COLO668 (cell line): ENCODE results near the gene SAPCD2.
"Not testable (repeated sequence)": the region's sequence is repeated elsewhere in the genome, so short reads cannot be mapped to it uniquely, and the experiment has no call there.

Source experiments
- DNase-seq: peaks from one replicate; lab custom pipeline; 2025; ENCODE audit not compliant: unreplicated experiment; lab: John Stamatoyannopoulos, UW

The SAPCD2 gene

GRCh38 chr9:137070201-137070905 is at the start of gene SAPCD2:
Gene SAPCD2, minus strand, starts transcription at chr9:137070557. Its CDS starts 97 bp downstream, at chr9:137070460.
- peak; percentile 96 for DNase-seq

GRCh38 chr9:137118092-137118603 is 47.8 kb upstream of the SAPCD2 start:
- not testable (repeated sequence) for DNase-seq

GRCh38 chr9:137117269-137117731 is 46.9 kb upstream of the SAPCD2 start:
- DNase-seq: no peak

- no peak for DNase-seq
Observed at GRCh38 chr9:137116728-137117127, 46.4 kb upstream of the SAPCD2 start.

GRCh38 chr9:137116027-137116507 is 45.7 kb upstream of the SAPCD2 start:
- no peak for DNase-seq

- no peak for DNase-seq
Observed at GRCh38 chr9:137115394-137116026, 45.2 kb upstream of the SAPCD2 start.

- DNase-seq: peak; percentile 82
Observed at GRCh38 chr9:137114613-137115393, 44.4 kb upstream of the SAPCD2 start, which contains the start of gene DPP7. Gene DPP7, minus strand, starts transcription at chr9:137114733. Its CDS starts 20 bp downstream, at chr9:137114713.

- DNase-seq: no peak
Observed at GRCh38 chr9:137114220-137114612, 43.9 kb upstream of the SAPCD2 start.

- DNase-seq: peak; percentile 10
Observed at GRCh38 chr9:137113385-137114159, 43.2 kb upstream of the SAPCD2 start.

- DNase-seq: peak; percentile 10
Observed at GRCh38 chr9:137112564-137113384, 42.4 kb upstream of the SAPCD2 start.

GRCh38 chr9:137111788-137112563 is 41.6 kb upstream of the SAPCD2 start:
- DNase-seq: no peak

- DNase-seq: no peak
Observed at GRCh38 chr9:137110911-137111787, 40.8 kb upstream of the SAPCD2 start.

- no peak for DNase-seq
Observed at GRCh38 chr9:137110147-137110910, 40.0 kb upstream of the SAPCD2 start.

GRCh38 chr9:137109250-137110146 is 39.1 kb upstream of the SAPCD2 start:
- DNase-seq: no peak

- no peak for DNase-seq
Observed at GRCh38 chr9:137108608-137109249, 38.4 kb upstream of the SAPCD2 start.

- DNase-seq: no peak
Observed at GRCh38 chr9:137107982-137108381, 37.6 kb upstream of the SAPCD2 start.
